Measurements from ENCODE around the gene OR1F1. TPM values are rescaled to one million over a fixed set of nuclear protein-coding genes. Genes with fewer than 3 reads are reported as not detected.

The OR1F1 gene
- total RNA-seq, 3 donors from 2014 or later, result not detected

DNA sequence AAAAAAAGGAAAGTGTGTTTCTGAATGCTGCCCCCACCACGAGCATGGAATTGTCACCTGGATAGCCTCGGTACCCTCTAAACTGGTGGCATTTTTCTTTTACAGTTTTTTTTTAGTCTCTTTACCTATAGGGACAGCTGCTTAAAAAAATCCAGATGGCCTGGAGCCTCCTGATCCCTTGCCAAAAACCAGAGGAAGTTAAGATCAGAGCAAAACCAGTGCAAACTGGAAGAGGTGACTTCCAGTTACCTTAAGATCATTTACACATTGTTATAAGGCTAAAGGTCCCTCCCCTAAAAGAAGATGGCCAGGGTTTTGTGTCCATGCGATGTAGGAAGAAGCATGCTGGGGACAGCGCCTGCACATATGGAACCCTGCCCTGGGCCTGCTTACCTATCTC lies 65.0 kb downstream of the OR1F1 start:
- H3K4me1 Mint-ChIP-seq (ENCODE audit: low read depth), result no peaks in the 10 kb centered on the region
- no peak for DNase-seq
- no peak overlapping the region for H3K4me3 Mint-ChIP-seq
- no peaks in the 10 kb centered on the region for H3K36me3 Mint-ChIP-seq (ENCODE audit: insufficient read depth)
- H3K9me3 Mint-ChIP-seq, result no peaks in the 10 kb centered on the region
- no peak for ATAC-seq
- no peaks in the 10 kb centered on the region for H3K27me3 Mint-ChIP-seq (ENCODE audit: low read depth)

GRCh38 chr16:3254309-3254708 lies 66.3 kb downstream of the OR1F1 start:
- H3K27me3 Mint-ChIP-seq (ENCODE audit: low read depth), result no peaks in the 10 kb centered on the region
- DNase-seq (no peak), ATAC-seq (no peak)
- H3K4me1 Mint-ChIP-seq (ENCODE audit: low read depth), result no peaks in the 10 kb centered on the region
- H3K9me3 Mint-ChIP-seq, result no peaks in the 10 kb centered on the region
- H3K36me3 Mint-ChIP-seq (ENCODE audit: insufficient read depth), result no peaks in the 10 kb centered on the region
- H3K4me3 Mint-ChIP-seq, result no peak overlapping the region

Other genes starting within 250 kb of the OR1F1 start
- under 1 TPM in 2 of 3 donors, not detected in 1; 0.11 TPM for gene KREMEN2, start 223.9 kb upstream of the OR1F1 start, total RNA-seq
- gene PAQR4, start 218.9 kb upstream of the OR1F1 start, total RNA-seq, result 10 to 100 TPM; 17.4 to 24.9 (median 22.6) TPM
- 10 to 100 TPM; 53.1 to 79.1 (median 66.0) TPM for gene PKMYT1, start 207.8 kb upstream of the OR1F1 start, total RNA-seq
- gene CLDN9, start 175.3 kb upstream of the OR1F1 start, total RNA-seq, result not detected
- under 1 TPM; 0.18 to 0.30 (median 0.22) TPM for gene CLDN6, start 170.0 kb upstream of the OR1F1 start, total RNA-seq
- gene TNFRSF12A, start 167.8 kb upstream of the OR1F1 start, total RNA-seq, result 1 to 10 TPM; 4.2 to 6.9 (median 5.1) TPM
- gene HCFC1R1, start 164.3 kb upstream of the OR1F1 start, total RNA-seq, result 10 to 100 TPM; 32.7 to 36.9 (median 33.9) TPM
- gene THOC6, start 164.2 kb upstream of the OR1F1 start, total RNA-seq, result 10 to 100 TPM; 70.4 to 86.3 (median 71.7) TPM
- under 1 TPM in 1 of 3 donors, not detected in 2; 0.05 TPM for gene BICDL2, start 151.3 kb upstream of the OR1F1 start, total RNA-seq
- gene MMP25, start 141.6 kb upstream of the OR1F1 start, total RNA-seq, result under 1 TPM; 0.46 to 0.84 (median 0.66) TPM
- 100 to 1,000 TPM; 585 to 715 (median 696) TPM for gene IL32, start 122.6 kb upstream of the OR1F1 start, total RNA-seq
- under 1 TPM in 2 of 3 donors, not detected in 1; 0.11 TPM for gene ZSCAN10, start 88.9 kb upstream of the OR1F1 start, total RNA-seq
- under 1 TPM in 2 of 3 donors, not detected in 1; 0.18 to 0.57 TPM for gene ZNF205, start 75.6 kb upstream of the OR1F1 start, total RNA-seq
- gene ZNF213, start 53.2 kb upstream of the OR1F1 start, total RNA-seq, result 10 to 100 TPM in 1 of 3 donors, 1 to 10 TPM in 2; 9.8 to 12.0 (median 9.9) TPM
- 1 to 10 TPM; 9.0 to 9.7 (median 9.6) TPM for gene ZNF200, start 47.0 kb downstream of the OR1F1 start, total RNA-seq
- gene MEFV, start 68.4 kb downstream of the OR1F1 start, total RNA-seq, result under 1 TPM in 1 of 3 donors, not detected in 2; 0.14 TPM
- gene ZNF263, start 95.3 kb downstream of the OR1F1 start, total RNA-seq, result 10 to 100 TPM; 39.7 to 44.5 (median 41.5) TPM
- gene TIGD7, start 117.2 kb downstream of the OR1F1 start, total RNA-seq, result 1 to 10 TPM; 1.7 to 3.2 (median 2.1) TPM
- gene ZNF75A, start 117.3 kb downstream of the OR1F1 start, total RNA-seq, result 10 to 100 TPM; 20.9 to 23.1 (median 21.9) TPM
- gene OR2C1, start 167.7 kb downstream of the OR1F1 start, total RNA-seq, result not detected
- gene ZSCAN32, start 212.8 kb downstream of the OR1F1 start, total RNA-seq, result 10 to 100 TPM; 12.7 to 13.2 (median 12.7) TPM
- 1 to 10 TPM; 8.9 to 10.0 (median 9.2) TPM for gene ZNF174, start 213.0 kb downstream of the OR1F1 start, total RNA-seq